AG04450 (cell line): ENCODE measurements around the gene ADCY3. TPM values are rescaled to one million over a fixed set of nuclear protein-coding genes. Genes with fewer than 3 reads are reported as not detected.

ENCODE experiments used
- CTCF ChIA-PET: fragments of 300-600, 350-600 bp; formaldehyde crosslinking; extraction: SDS; loops from one replicate; lab custom pipeline; 2022; ENCODE audit warnings: antibody characterized with exemption, inconsistent platforms; lab: Charles Lee
- POLR2A ChIA-PET: fragments of 350-600 bp; formaldehyde crosslinking; extraction: SDS; loops from one replicate; lab custom pipeline; 2021; ENCODE audit warnings: antibody characterized with exemption, inconsistent platforms; lab: Yijun Ruan, JAX
- DNase-seq: peaks from one replicate; pipeline ENCODE4 v3.0.0-alpha.2; 2011; ENCODE audit warnings: low read depth, low spot score
- H3K27ac ChIP-seq: one replicate; pipeline ENCODE4 v1.5.1; 2012; ENCODE audit warnings: low read depth, low read length, control low read depth
- H3K27me3 ChIP-seq: one replicate; pipeline ENCODE4 v1.6.0; 2012; ENCODE audit warnings: low read length; ENCODE audit not compliant: control insufficient read depth, insufficient read depth
- H3K4me3 ChIP-seq: 2 replicates; pipeline ENCODE4 v1.5.1; 2011; ENCODE audit warnings: mild to moderate bottlenecking, low read depth, low read length, control low read depth
- H3K9me3 ChIP-seq: 2 replicates; pipeline ENCODE4 v1.5.1; 2012; ENCODE audit warnings: low read length; ENCODE audit not compliant: control insufficient read depth, insufficient read depth
- CTCF ChIP-seq: IDR thresholded peaks from 2 replicates; pipeline ENCODE4 v1.5.1; 2011; ENCODE audit warnings: low read depth, low read length, control low read depth, inconsistent platforms
- polyA plus RNA-seq: library from polyadenylated mRNA; depleted of rRNA; stranded (reverse); fragments of >200 nt; gene quantifications from 2 replicates; pipeline ENCODE4 v1.2.3, GENCODE V29; 2011

The ADCY3 gene
- polyA plus RNA-seq, 1 experiment, result 29.6 TPM

GRCh38 chr2:24948506-24948905 lies 28.5 kb upstream of the ADCY3 start:
- no peak for TF ChIP-seq CTCF
- Histone ChIP-seq H3K4me3 (no peak overlapping the region), H3K27ac (no peak overlapping the region), H3K27me3 (no peaks in the 10 kb centered on the region), H3K9me3 (no peaks in the 10 kb centered on the region)
- POLR2A ChIA-PET, result no interaction called here
- no peak for DNase-seq
- CTCF ChIA-PET, result interaction anchor here (0.6 kb wide), 1 partner anchor 181 kb away, joined by 3 read pairs; no protein-coding TSS in a partner anchor

GRCh38 chr2:24947561-24948157 lies 27.6 kb upstream of the ADCY3 start:
- CTCF ChIA-PET, result interaction anchor here (0.6 kb wide), 1 partner anchor 182 kb away, joined by 3 read pairs; no protein-coding TSS in a partner anchor

GRCh38 chr2:24945907-24946306 lies 25.9 kb upstream of the ADCY3 start:
- POLR2A ChIA-PET, result no interaction called here
- no peak for DNase-seq

More at GRCh38 chr2:24947561-24948157, 27.6 kb upstream of the ADCY3 start:
- H3K27me3 ChIP-seq, result no peaks in the 10 kb centered on the region
- TF ChIP-seq CTCF, result no peak
- H3K4me3 ChIP-seq, result no peak overlapping the region
- H3K27ac ChIP-seq, result no peak overlapping the region
- DNase-seq, result no peak
- no peaks in the 10 kb centered on the region for H3K9me3 ChIP-seq
- POLR2A ChIA-PET, result no interaction called here

GRCh38 chr2:24943427-24944053 lies 23.5 kb upstream of the ADCY3 start:
- DNase-seq, result no peak
- POLR2A ChIA-PET, result interaction anchor here (0.6 kb wide), 1 partner anchor 181 kb away, joined by 4 read pairs; no protein-coding TSS in a partner anchor
- Histone ChIP-seq H3K27ac (no peak overlapping the region), H3K27me3 (no peaks in the 10 kb centered on the region), H3K9me3 (no peaks in the 10 kb centered on the region), H3K4me3 (no peak overlapping the region)
- TF ChIP-seq CTCF, result no peak
- CTCF ChIA-PET, result interaction anchor here (3.1 kb wide), 1 partner anchor 32 kb away, joined by 10 read pairs; no protein-coding TSS in a partner anchor

More at GRCh38 chr2:24945907-24946306, 25.9 kb upstream of the ADCY3 start:
- Histone ChIP-seq H3K27ac (no peak overlapping the region), H3K9me3 (no peaks in the 10 kb centered on the region), H3K4me3 (no peak overlapping the region), H3K27me3 (no peaks in the 10 kb centered on the region)
- TF ChIP-seq CTCF, result no peak
- CTCF ChIA-PET, result interaction anchor here (0.8 to 1.3 kb wide), 2 partner anchors 60 to 251 kb away, joined by 3 read pairs; no protein-coding TSS in a partner anchor

GRCh38 chr2:24939353-24939752 lies 19.3 kb upstream of the ADCY3 start:
- no peaks in the 10 kb centered on the region for H3K9me3 ChIP-seq
- no peak overlapping the region for H3K27ac ChIP-seq
- DNase-seq, result no peak
- TF ChIP-seq CTCF, result no peak
- no peak overlapping the region for H3K4me3 ChIP-seq
- CTCF ChIA-PET, result interaction anchor here (0.6 kb wide), 1 partner anchor 38 kb away, joined by 3 read pairs; no protein-coding TSS in a partner anchor
- H3K27me3 ChIP-seq, result no peaks in the 10 kb centered on the region
- POLR2A ChIA-PET, result no interaction called here
